GM21619 (cell line): ENCODE results near the gene RAB2B.
A peak's percentile ranks its signal among the peaks of the same experiment; 100 is the strongest.

Experiments
- ATAC-seq: cut with Tn5 transposase; IDR thresholded peaks from one replicate; pipeline ENCODE4 v1.9.1; 2021; ENCODE audit not compliant: unreplicated experiment

The RAB2B gene

DNA sequence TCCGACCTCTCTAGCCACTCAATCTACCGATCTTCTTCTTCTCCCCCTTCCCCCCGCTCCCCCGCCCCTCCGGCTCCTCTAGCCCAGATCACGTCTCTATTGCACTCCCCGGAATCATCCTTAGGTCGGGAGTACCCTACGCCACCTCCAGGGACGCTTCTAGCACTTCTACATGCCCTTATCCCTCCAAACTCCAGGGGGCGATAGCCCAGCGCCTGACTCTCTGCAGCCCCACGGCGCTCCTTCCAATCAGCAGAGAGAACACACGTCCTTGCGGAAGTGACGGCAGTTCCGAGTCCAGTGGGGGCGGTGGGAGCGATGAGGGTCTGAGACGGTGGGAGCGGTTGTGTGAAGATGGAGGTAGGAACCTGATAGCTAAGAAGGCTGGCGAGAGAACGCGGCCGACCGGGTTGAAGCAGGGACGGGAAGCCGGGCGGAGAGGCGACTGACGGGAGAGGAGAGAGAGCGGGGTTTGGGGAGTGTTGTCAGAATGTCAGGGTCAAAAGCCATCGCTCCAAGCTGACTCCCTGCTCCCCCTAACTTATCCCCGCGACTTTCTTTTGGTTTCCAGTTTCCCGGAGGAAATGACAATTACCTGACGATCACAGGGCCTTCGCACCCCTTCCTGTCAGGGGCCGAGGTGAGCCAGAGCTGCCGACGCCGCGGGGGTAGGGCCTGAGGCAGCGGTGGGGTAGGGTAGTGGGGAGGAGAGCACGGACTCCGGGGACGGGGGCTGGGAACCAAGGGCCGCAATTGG lies at the start of gene RAB2B, which contains the start of gene TOX4:
Gene RAB2B (minus strand): TSS at position 35 of the 757 bp plus-strand sequence. CDS start 87 bp downstream, outside the sequence.
Gene TOX4 (plus strand): TSS at position 271 of the 757 bp plus-strand sequence. CDS start 84 bp downstream, at position 355.
- peak; percentile 99 for ATAC-seq

DNA sequence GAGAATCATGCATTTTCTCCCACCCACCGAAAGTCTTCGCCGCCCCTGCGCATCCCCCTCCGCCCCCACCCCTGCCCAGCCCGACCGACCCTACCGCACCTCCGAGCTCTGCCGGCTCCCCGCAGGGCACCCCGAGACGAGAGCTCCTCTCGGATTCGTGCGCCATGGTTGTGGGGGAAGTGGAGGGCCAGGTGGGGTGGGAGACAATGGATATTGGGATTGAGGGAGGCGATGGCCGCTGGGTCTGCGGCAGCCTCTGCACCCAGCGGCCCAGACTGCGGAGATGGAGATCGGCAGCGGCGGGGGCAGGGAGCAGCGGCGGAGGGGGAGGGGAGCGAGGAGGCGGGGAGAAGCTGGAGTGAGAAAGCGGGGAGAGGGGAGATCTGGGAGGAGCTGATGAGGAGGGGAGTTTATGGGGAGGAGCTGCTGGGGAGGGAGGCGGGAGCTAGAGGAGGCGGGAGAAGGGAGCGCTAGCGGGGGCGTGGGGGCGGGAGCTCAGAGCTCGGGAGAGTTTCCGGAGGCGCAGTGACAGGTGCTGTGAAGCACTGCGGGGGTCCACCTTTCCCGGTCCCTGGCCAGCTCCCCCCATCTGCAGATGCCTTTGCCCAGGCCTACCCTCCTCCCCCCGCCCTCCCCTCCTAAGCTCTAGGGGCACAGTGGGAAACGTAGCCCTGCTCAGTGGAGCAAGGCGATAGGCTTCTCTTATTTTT lies 49.4 kb upstream of the RAB2B start, which contains the start of gene SALL2:
Gene SALL2 (minus strand): TSS at position 385 of the 710 bp plus-strand sequence. CDS start 219 bp downstream, at position 166.
- ATAC-seq, result no peak

DNA sequence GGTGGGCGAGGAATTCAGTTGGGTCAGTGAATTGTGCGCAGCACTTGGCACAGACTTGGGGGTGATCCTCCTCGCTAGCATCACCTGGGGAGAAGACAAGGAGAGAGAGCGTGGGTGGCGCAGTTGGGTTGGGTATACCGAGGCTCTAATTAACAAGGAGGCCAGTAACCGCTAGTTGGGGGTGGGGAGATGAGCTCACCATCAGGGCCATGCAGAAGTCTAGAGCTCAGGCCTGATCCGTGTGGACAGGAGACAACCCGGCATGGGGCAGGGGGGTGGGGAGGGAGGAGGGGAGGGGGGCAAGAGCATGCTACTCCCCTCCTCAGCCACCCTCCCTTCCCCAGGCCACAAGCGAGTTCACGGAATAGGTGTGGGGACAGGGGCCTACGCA lies 48.8 kb upstream of the RAB2B start:
- no peak for ATAC-seq

DNA sequence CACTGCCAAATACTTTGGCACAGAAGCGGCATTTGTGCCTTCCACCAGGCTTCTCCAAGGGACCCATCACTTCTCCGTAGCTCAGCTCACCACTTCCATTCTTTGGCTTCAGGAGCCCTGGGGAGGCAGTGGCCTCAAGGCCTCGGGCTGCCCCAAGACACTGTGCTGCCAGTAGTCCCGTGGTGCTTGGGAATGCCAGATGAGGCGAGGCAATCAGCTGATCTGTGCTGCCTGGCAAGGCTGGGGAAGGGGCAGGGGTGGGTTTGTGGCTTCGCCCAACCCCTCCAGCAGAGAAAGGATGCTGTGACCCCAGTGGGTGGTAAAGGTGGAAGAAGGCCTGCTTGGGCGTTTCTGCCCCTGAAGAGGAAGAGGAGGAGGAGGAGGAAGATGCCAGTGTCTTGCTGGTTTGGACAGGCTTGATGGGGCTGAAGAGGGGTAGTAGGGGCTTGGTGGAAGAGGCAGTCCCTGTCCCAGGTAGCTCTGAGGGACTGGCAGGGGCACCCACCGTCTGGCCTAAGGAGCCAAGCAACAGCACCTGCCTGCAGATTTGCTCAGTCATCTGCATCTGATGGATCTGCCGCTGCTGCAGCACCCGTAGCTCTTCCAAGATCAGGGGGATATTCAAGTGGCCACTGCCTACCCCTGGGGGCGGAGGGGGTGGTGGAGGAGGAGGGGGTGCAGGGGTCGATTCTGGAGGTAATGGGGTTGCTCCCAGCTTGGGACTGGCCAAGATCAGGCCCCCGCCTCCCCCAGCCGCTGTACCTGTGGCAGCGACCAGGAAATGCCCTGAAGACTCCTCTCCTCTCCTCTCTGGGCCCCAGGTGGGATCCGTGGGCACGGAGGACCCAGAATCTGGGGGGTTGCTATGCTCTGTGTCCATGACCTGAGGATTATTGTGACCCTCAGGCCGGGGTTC lies 48.1 kb upstream of the RAB2B start:
- no peak for ATAC-seq

DNA sequence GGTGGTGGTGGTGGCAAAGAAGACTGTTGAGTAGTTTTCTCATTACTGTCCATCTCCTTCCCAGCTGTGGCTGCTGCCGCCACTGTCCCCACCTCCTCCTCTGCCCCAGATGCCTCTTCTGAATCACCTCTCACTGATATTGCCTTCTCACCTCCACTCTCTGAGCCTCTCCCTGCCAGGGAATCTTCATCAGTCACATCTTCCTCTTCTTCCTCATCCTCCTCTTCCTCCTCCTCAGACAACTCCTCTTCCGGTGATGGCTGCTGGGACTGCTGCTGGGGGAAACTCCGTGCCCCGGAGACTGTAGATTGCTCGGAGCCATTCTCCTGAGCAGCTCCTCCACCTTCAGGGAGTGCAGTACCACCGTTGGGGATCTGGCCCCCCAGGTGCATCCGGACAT lies 46.4 kb upstream of the RAB2B start:
- no peak for ATAC-seq

DNA sequence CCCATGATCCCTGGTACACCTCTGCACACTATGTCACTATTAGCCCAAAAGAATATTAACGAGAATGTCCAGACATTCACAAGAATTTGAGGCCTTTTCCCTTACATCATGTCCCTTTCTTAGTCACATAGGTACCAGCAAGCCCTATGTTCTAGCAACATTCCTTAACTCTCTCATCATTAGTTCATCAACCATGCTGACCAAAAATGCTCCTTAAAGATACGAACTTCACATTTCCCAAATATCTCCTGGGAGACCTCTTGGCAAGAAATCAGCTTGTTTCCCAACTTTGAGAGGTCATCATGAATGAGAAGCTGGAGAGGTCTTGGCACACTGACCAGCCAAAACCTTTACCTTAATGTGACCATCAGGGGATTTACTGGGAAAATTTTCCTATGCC lies 44.7 kb upstream of the RAB2B start:
- no peak for ATAC-seq

DNA sequence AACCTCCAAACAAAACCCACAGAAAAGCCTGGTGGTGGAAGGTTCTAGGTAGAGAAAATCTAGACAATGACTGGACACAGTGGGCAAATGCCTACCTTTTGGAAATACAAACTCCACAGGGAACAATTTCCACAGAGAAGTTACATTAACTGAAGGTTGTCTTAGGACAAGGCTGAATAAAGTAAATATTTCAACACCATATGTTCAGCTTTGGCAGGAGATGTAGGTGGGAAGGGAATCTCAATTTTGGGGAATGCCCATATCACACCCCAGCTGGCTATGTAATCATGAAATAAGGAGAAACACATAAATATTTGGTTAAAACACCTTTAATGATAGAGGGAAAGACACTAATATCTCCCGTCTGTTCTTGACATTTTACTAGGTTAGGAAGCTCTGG lies 44.0 kb upstream of the RAB2B start:
- ATAC-seq, result no peak

DNA sequence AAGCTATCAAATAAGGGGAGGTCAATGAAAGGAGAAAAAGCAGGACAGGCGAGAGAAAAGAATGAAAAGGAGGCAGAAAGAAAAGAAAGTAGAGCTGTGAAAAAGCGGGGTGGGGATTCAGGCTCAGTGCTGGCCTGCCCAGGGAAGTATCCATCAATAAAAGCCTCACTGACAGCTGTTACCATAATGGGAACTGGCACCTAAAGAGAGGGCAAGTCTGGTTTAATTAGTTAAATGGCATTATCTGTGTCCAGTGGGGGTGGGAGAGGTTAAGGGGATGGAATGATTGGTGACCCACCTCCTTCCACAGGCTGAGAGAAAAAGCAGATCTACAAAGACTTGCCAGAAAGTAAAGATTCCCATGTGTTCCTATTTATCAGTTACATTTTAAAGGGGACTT lies 42.0 kb upstream of the RAB2B start:
- no peak for ATAC-seq

DNA sequence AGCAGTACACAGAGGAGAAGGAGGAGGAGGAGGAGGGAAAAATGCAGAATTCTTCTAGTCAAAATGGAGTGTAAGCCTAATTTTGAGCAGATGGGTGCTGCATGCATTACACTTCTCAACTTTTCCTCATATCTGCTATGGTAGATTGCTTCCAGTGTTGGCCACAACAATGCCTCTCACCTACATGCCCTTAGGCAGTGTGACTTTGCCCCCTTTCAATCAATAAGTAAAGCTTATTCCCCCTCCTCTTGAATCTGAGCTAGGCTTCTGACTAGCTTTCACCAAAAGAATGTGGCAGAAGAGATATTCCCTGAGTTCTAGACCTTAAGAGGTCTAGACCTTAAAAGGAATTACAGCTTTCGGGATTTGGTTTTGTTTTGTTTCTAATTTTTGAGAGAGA lies 37.6 kb upstream of the RAB2B start:
- ATAC-seq, result no peak

DNA sequence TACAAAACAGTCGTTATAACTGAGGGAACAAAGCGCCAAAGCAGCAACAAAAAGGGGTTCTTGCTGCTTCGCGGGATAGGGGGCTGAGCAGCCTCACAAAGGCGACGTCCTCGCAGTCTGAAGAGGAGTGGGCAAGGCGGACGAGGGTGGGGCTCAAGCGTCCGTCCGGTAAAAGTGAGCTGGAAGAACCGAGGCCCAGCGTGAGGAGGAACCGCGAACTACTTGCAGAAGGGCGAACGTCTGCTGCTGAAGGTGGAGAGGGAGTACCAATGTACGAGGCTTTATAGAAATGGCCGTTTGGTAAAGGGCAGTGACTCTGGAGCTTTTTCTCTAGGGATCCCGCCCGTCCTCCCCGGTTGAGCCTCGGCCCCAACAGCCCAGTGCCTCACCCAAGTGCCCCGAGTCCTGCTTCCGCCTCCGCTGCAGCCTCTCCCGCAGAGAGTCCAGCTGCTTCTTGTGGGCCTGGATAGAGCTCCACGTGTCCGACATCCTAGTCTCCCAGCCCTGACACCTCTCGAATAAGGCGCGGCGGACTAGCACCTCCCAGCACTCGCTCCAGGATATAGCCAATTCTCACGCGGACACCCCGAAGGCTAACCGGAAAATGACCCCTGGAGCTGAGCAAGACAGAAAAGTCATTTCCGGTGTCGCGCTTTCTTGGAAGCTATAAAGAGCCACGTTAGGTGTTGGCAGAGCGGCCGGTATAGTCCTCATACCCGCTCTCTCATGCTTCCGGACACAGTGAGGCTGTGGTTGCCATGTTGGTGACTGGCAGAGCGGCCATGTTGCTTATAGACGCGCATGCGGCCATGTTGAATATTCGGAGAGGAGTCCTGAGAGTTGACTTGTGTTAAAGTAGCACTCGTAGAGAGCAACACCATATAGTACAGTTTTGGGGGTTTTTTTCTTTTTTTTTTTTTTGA lies 34.2 kb upstream of the RAB2B start, which contains the start of gene METTL3:
Gene METTL3 (minus strand): TSS at position 606 of the 923 bp plus-strand sequence. CDS start 117 bp downstream, at position 489.
- peak; percentile 97 for ATAC-seq

DNA sequence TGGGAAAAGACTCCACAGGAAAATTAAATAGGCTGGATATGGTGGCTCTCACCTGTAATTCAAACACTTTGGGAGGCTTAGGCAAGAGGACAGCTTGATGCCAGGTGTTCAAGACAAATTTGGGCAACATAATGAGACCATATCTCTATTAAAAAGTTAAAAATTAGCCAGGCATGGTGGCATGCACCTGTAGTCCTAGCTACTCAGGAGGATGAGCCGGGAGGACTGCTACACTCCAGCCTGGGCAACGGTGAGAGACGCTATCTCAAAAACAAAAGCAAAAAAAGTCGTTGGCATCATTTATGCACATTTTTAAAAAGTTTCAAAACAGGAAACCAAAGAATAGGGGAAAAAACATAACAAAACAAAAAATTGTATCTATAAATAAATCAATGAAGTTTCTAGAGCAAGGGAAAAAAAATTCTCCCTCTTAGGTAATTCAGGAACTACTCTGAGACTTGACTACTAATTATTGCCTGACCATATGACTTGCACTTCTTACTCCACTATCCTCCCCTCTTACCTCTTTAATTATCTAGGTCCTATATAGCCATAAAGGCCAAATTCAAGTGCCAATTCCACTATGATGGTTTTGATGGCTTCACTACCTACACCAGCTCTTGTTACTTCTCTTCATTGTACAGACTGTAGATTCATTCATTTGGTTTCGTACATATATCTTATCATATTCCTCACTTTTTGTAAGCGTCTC lies 32.8 kb upstream of the RAB2B start:
- ATAC-seq, result no peak

DNA sequence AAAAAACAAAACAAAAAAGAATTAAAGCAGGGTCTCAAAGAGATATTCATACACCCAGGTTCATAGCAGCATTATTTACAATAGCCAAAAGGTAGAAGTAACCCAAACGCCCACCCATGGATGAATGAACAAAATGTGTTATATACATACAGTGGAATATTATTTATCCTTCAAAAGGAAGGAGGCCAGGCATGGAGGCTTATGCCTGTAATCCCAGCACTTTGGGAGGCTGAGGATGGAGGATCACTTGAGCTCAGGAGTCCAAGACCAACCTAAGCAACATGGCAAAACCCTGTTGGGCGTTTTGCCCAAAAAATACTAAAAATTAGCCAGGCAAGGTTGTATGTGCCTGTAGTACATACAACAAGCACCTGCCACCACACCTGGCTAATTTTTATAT lies 29.8 kb upstream of the RAB2B start:
- ATAC-seq, result no peak

DNA sequence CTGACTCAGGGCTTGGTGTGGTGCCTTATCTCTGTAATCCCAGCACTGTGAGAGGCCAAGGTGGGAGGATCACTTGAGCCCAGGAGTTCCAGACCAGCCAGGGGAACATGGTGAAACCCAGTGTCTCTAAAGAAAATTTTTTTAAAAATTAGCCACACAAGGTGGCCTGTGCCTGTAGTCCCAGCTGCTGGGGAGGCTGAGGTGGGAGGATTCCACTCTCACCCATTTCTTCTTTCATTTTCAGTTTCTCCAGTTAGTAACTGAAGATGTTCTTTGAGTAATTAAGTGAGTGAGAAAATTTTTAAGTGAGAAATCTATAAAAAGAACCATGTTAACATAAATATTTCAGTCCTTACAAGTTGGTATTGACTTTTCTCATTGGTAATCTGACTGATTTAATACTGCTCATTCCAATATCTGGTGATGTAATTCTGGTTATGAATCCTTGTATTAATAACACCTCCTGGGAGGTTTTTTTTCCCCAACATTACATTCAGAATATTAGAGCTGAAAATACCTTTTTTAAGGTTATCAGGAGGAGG lies 28.3 kb upstream of the RAB2B start:
- peak; percentile 85 for ATAC-seq

DNA sequence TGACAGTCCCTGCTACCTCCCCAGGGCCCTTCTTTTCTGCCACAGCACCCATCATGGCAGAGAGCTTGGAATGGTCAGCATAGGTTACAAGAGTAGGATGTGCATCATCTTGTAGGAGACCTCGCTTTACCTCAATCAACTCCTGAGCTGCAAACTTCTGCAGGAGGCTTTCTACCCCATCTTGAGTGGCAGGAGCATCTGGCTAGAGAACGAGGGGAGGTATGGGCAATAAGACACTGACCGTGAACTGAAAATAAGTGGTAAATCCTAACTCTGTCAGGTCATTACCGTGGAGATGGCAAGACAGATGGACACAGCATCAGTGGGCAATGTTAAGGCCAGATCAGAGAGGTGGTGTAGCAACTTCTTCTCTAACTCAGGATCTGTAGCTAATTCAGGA lies 26.6 kb upstream of the RAB2B start:
- no peak for ATAC-seq

DNA sequence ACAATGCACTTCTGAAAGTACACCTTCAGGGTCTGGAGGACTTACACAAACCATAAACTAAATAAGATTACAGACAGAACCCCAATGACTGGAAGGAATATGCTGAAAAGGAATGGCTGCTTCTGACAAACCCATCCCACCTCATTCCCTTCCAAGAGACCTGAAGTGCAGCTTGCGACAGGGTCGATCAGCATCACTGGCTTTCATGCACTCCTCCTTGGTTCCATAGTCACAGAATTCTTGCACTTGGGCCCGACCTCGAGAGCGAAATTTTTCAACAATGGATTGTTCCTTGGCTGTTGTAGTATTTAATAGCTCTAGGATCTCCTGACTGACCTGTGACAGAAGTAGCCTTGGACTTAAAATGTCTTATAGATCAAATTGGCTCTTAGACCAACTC lies 24.8 kb upstream of the RAB2B start:
- no peak for ATAC-seq

DNA sequence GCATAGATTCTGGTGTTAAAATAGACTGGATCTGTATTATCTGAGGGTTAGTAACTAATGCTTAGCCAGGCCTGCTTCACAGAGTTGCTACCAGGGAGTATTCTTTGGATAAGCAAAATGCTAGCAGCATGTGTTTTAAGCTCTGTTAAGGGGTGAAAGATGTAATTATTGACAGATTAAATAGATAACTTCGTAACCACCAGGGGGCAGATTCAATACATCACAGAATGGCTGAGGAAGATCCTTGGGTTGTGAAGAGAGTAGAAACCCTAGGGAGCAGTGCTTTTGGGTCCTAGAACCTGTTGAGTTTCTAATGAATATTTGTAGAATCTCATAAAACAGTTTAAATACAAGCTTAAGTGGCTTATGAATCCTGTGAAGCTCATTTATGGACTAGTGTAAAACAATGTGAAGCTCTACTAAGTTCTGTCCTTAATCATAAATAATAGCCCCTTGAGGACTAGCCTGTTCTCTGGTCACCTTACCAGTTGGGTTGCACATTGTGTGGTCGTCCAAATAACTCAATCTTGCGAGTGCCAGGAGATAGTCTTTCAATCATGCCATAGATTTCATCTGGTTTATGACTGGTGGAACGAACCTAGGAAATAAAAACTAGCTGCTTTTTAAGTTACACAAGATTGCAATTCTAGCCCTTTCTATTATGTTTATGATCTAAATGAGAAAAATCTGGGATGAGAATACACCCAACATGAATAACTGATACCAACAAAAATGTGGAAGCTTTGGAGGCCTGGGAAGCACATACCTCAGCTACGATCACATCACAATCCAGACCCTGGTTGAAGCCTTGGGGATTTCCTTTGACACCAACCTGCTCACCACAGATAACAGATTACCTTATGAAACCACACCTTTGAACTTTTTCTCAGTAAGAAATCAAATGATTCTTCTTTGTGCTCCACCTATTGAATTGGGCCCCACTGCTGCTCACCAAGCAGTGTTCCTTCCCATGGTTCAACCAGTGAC lies 22.1 kb upstream of the RAB2B start:
- no peak for ATAC-seq

DNA sequence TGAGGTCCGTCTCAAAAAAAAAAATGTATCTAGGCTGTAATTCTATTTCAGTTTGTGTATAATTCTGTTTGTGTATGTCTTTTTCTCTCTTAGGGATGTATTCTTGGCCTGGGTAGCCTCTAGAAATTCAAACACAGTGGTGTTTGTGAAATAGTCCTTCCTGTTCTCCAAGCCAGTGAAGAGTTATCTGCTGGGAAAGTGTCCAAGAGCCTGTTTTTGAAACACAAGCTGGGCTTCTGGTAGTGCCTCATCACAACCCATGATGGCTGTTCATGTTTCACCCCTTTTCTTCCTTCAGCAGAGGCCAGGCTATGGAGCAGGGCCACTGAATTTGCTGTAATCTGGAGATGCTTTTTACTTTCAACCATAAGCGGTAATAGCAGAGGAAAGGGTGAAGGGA lies 19.7 kb upstream of the RAB2B start:
- ATAC-seq, result no peak
